Right atrium auricular region (tissue), 2 donors: ENCODE measurements around the gene PAQR6. TPM values are rescaled to one million over a fixed set of nuclear protein-coding genes. Genes with fewer than 3 reads are reported as not detected.

ENCODE experiments used
- DNase-seq: peaks from one replicate; pipeline ENCODE4 v3.0.0-alpha.2; 2019; ENCODE audit warnings: low spot score
- H3K27ac ChIP-seq, 2 donors: fragments of 200-600 bp; sonication (generic); 1 replicate in 1 of 2; 2 replicates in 1 of 2; pipeline ENCODE4 v1.5.1; 2016 to 2019
- H3K27me3 ChIP-seq, 2 donors: fragments of 200-600 bp; sonication (generic); one replicate each; pipeline versions ENCODE4 v1.5.1 to v1.6.0; 2017 to 2019
- H3K36me3 ChIP-seq: fragments of 200-600 bp; sonication (generic); one replicate; pipeline ENCODE4 v1.5.1; 2016
- H3K4me1 ChIP-seq, 2 donors: fragments of 200-600 bp; sonication (generic); one replicate each; pipeline versions ENCODE4 v1.5.1 to v1.6.0; 2017 to 2019
- H3K4me3 ChIP-seq, 2 donors: fragments of 200-600 bp; sonication (generic); 1 replicate in 1 of 2; 2 replicates in 1 of 2; pipeline ENCODE4 v1.5.1; 2017 to 2019; ENCODE audit warnings: mild to moderate bottlenecking in 1 of 2, moderate library complexity in 1 of 2
- H3K9me3 ChIP-seq, 2 donors: fragments of 200-600 bp; sonication (generic); one replicate each; pipeline ENCODE4 v1.5.1; 2019
- total RNA-seq, 2 donors: library from RNA; depleted of rRNA; stranded (reverse); fragments of >200 nt; gene quantifications; one replicate each; pipeline ENCODE4 v1.1.0, GENCODE V29; 2016
- TF ChIP-seq, protein P1 (sequence below), 2 donors: fragments of 200-600 bp; sonication (generic); IDR thresholded peaks; one replicate each; pipeline ENCODE4 v1.5.1; 2019; ENCODE audit warnings: antibody characterized with exemption in 2 of 2

PAQR6 gene
- total RNA-seq, 2 donors from 2014 or later = not detected

DNA sequence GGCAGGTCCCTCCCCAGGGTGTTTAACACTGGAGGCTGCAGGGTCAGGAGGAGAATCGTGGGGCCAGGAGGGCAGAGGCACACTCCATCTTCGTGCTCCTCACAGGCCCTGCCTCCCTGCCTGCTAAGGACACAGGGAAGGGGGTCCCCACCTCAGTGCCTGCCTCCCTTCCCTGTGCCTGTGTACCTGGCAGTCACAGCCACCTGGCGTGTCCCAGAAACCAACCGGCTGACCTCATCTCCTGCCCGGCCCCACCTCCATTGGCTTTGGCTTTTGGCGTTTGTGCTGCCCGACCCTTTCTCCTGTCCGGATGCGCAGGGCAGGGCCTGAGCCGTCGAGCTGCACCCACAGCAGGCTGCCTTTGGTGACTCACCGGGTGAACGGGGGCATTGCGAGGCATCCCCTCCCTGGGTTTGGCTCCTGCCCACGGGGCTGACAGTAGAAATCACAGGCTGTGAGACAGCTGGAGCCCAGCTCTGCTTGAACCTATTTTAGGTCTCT lies 6.5 kb downstream of the PAQR6 start:
- H3K27me3 ChIP-seq = no peaks in the 10 kb centered on the region

DNA sequence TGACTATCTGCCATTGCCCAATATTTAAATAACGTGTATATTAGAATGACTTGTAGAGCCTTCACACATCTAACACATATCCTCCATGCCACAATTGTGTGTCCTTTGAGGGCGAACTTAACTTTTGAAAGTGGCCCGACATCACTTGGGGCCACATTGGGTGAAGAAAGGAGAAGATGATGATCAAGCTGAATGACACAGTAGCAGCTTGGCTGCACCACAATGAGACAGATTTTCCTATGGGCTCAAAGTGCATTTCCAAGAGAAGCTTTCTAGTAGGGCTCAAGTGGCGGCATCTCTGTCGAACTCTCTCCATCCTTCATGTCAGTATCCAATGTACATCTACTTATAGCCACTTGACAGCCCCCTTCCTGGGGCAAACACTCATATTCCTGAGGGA lies 9.6 kb downstream of the PAQR6 start:
- Histone ChIP-seq H3K9me3 (no peaks in the 10 kb centered on the region), H3K4me3 (no peak overlapping the region), H3K4me1 (no peaks in the 10 kb centered on the region), H3K36me3 (peaks cover 58% of the 10 kb centered on the region), H3K27me3 (no peaks in the 10 kb centered on the region), H3K27ac (no peak overlapping the region)
- DNase-seq = no peak
- TF ChIP-seq, protein P1, sequence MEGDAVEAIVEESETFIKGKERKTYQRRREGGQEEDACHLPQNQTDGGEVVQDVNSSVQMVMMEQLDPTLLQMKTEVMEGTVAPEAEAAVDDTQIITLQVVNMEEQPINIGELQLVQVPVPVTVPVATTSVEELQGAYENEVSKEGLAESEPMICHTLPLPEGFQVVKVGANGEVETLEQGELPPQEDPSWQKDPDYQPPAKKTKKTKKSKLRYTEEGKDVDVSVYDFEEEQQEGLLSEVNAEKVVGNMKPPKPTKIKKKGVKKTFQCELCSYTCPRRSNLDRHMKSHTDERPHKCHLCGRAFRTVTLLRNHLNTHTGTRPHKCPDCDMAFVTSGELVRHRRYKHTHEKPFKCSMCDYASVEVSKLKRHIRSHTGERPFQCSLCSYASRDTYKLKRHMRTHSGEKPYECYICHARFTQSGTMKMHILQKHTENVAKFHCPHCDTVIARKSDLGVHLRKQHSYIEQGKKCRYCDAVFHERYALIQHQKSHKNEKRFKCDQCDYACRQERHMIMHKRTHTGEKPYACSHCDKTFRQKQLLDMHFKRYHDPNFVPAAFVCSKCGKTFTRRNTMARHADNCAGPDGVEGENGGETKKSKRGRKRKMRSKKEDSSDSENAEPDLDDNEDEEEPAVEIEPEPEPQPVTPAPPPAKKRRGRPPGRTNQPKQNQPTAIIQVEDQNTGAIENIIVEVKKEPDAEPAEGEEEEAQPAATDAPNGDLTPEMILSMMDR (IDR thresholded peaks at IDR 0.05) = no peak

More for the DNA sequence above, 6.5 kb downstream of the PAQR6 start:
- Histone ChIP-seq H3K9me3 (no peaks in the 10 kb centered on the region), H3K27ac (no peak overlapping the region), H3K4me3 (no peak overlapping the region), H3K36me3 (peaks cover 35% of the 10 kb centered on the region), H3K4me1 (peaks cover 0 to 12% of the 10 kb centered on the region in 2 donors)
- TF ChIP-seq, protein P1 (IDR thresholded peaks at IDR 0.05) = no peak
- no peak for DNase-seq

DNA sequence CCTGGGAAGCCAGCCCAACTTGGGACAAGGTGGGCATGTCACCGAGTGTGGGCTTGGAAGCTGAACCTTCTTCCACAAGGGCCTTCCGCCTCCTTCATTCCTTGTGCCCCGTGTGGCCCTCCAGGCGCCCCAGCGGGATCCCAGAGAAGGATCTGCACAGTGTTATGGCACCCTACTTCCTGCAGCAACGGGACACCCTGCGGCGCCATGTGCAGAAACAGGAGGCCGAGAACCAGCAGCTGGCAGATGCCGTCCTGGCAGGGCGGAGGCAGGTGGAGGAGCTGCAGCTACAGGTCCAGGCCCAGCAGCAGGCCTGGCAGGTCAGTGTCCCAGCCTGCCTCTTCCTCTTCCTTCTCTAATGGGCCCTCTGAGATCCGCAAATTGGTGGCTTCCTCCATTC lies 11.7 kb downstream of the PAQR6 start:
- TF ChIP-seq, protein P1 (IDR thresholded peaks at IDR 0.05) = no peak
- Histone ChIP-seq H3K9me3 (no peaks in the 10 kb centered on the region), H3K4me1 (no peaks in the 10 kb centered on the region), H3K36me3 (peaks cover 58% of the 10 kb centered on the region), H3K27ac (no peak overlapping the region), H3K27me3 (no peaks in the 10 kb centered on the region), H3K4me3 (no peak overlapping the region)
- DNase-seq = no peak

DNA sequence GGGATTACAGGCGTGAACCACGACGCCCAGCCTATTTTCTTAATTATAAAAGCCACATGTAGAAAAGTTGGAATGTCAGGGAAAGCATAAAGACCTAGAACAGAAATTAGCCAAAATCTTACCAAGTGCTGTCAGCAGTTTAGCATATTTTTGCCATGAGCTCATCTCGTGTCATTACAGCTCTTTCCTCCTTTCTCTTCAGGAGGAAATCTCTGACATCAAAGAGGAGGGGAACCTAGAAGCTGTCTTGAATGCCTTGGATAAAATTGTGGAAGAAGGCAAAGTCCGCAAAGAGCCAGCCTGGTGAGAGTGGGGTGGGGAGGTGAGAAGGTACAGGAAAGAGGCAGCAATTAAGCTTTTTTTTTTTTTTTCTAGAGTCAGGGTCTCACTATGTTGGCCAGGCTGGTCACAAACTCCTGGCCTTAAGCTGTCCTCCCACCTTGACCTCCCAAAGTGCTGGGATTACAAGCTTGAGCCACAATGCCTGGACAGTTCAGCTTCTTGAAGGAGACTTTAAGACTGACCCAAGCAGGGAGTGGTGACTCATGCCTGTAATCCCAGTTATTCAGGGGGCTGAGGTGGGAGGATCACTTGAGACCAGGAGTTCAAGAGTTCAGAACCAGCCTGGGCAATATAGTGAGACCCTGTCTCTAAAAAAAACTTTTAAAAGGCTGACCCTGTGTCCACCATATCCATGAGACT lies 14.3 kb downstream of the PAQR6 start:
- no peak for DNase-seq
- H3K9me3 ChIP-seq = no peaks in the 10 kb centered on the region
- H3K4me1 ChIP-seq = no peaks in the 10 kb centered on the region
- no peak overlapping the region for H3K27ac ChIP-seq
- no peak overlapping the region for H3K4me3 ChIP-seq
- H3K27me3 ChIP-seq = no peaks in the 10 kb centered on the region
- TF ChIP-seq, protein P1 (IDR thresholded peaks at IDR 0.05) = no peak
- peaks cover 49% of the 10 kb centered on the region for H3K36me3 ChIP-seq

DNA sequence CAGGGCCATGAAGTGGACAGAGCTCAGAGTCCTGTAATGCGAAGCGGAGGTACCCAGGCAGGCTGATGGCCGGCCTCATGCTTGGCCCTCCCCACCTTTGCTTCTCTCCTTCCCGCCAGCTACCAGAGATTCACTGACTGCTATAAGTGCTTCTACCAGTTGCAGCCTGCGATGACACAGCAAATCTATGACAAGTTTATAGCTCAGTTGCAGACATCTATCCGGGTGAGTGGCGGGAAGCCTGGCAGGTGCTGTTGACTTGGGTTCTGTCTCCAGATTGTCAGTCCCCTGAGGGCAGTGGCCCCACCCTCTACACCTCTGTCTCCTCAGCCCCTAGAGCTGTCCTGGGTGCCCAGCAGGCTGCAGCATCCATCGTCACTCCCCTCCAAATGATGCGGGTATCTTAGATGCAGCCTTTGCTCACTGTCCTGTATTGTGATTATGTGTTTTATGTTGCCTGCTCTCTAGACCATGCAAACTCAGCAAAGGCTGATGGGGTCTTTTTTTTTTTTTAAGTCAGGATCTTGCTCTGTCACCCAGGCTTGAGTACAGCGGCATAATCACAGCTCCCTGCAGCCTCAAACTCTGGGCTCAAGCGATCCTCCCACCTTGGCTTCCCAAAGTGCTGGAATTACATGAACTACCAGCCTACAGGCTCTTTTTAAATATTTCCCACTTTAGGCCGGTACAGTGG lies 15.5 kb downstream of the PAQR6 start:
- Histone ChIP-seq H3K4me1 (no peaks in the 10 kb centered on the region), H3K9me3 (no peaks in the 10 kb centered on the region), H3K27me3 (no peaks in the 10 kb centered on the region), H3K27ac (no peak overlapping the region), H3K36me3 (peaks cover 37% of the 10 kb centered on the region), H3K4me3 (no peak overlapping the region)
- no peak for DNase-seq
- TF ChIP-seq, protein P1 (IDR thresholded peaks at IDR 0.05) = no peak
